Choroid plexus epithelial cell (primary cell): Measurements from ENCODE around the gene TXNRD3.
"Not testable (repeated sequence)": the region's sequence is repeated elsewhere in the genome, so short reads cannot be mapped to it uniquely, and the experiment has no call there.

ENCODE experiments used
- DNase-seq: peaks from one replicate; pipeline ENCODE4 v3.0.0-alpha.2; 2010; ENCODE audit warnings: low read depth
- H3K4me3 ChIP-seq: 2 replicates; pipeline ENCODE4 v1.5.1; 2011; ENCODE audit warnings: low read depth, mild to moderate bottlenecking, control low read depth, low read length, moderate library complexity
- CTCF ChIP-seq: conservative IDR thresholded peaks from 2 replicates; pipeline ENCODE4 v1.5.1; 2011; ENCODE audit warnings: low read depth, mild to moderate bottlenecking, control low read depth, inconsistent platforms, low read length, moderate library complexity

TXNRD3 gene

GRCh38 chr3:126638790-126639189 is 16.1 kb downstream of the TXNRD3 start:
- no peak for TF ChIP-seq CTCF
- H3K4me3 ChIP-seq, result no peak overlapping the region
- DNase-seq, result no peak

- no peak for DNase-seq
- H3K4me3 ChIP-seq, result no peak overlapping the region
- no peak for TF ChIP-seq CTCF
Observed at GRCh38 chr3:126636436-126636835, 18.5 kb downstream of the TXNRD3 start.

- DNase-seq, result no peak
- H3K4me3 ChIP-seq, result no peak overlapping the region
- TF ChIP-seq CTCF, result no peak
Observed at GRCh38 chr3:126634803-126635202, 20.1 kb downstream of the TXNRD3 start.

GRCh38 chr3:126630020-126630419 is 24.9 kb downstream of the TXNRD3 start:
- no peak overlapping the region for H3K4me3 ChIP-seq
- TF ChIP-seq CTCF, result no peak
- DNase-seq, result no peak

- DNase-seq, H3K4me3 ChIP-seq: not testable (repeated sequence)
Observed at GRCh38 chr3:126625735-126626134, 29.2 kb downstream of the TXNRD3 start.

GRCh38 chr3:126622694-126623093 is 32.2 kb downstream of the TXNRD3 start:
- H3K4me3 ChIP-seq, result no peak overlapping the region
- TF ChIP-seq CTCF, result no peak
- DNase-seq, result no peak

- DNase-seq, result peak; percentile 65
- TF ChIP-seq CTCF, result no peak
- no peak overlapping the region for H3K4me3 ChIP-seq
Observed at GRCh38 chr3:126621627-126622345, 33.1 kb downstream of the TXNRD3 start.
